IMR-90 (cell line): ENCODE measurements around the gene ZAP70. TPM values are rescaled to one million over a fixed set of nuclear protein-coding genes. Genes with fewer than 3 reads are reported as not detected.

ENCODE experiments used
- ATAC-seq: fragments of 200-7000 bp; cut with Tn5 transposase; 2 replicates; pipeline ENCODE4 v1.9.1; 2020; ENCODE audit warnings: low read depth, mild to moderate bottlenecking, moderate library complexity
- BruUV-seq: library from RNA; stranded (reverse); fragments of 400-500 nt; replicated peaks from 2 replicates; lab custom pipeline; 2021; lab: Mats Ljungman, UMichigan
- CTCF ChIA-PET: fragments of 300-600 bp; formaldehyde crosslinking; extraction: SDS; loops from one replicate; lab custom pipeline; 2021; ENCODE audit warnings: antibody characterized with exemption; lab: Yijun Ruan, JAX
- POLR2A ChIA-PET: fragments of 300-600 bp; sonication (Branson Sonifier 250); formaldehyde crosslinking; loops from one replicate; lab custom pipeline; 2022; ENCODE audit warnings: antibody characterized with exemption; ENCODE audit not compliant: unreplicated experiment; lab: Charles Lee
- DNase-seq: peaks from one replicate; pipeline ENCODE4 v3.0.0; 2013
- H2AFZ ChIP-seq: replicated peaks from 2 replicates; pipeline ENCODE3; 2013; ENCODE audit warnings: low read length, mild to moderate bottlenecking; ENCODE audit not compliant: poor library complexity
- H2AK5ac ChIP-seq: 2 replicates; pipeline ENCODE4 v1.6.1; 2013; ENCODE audit warnings: low read depth, low read length, inconsistent platforms
- H2AK9ac ChIP-seq: replicated peaks from 2 replicates; pipeline ENCODE3; 2013; ENCODE audit warnings: mild to moderate bottlenecking, low read depth, low read length, moderate library complexity; ENCODE audit not compliant: poor library complexity
- H2BK120ac ChIP-seq: 2 replicates; pipeline ENCODE4 v1.6.1; 2013; ENCODE audit warnings: low read depth, low read length, inconsistent platforms
- H2BK15ac ChIP-seq: 3 replicates; pipeline ENCODE4 v1.6.1; 2013; ENCODE audit warnings: low read depth, low read length, inconsistent platforms
- H2BK20ac ChIP-seq: 2 replicates; pipeline ENCODE4 v1.6.1; 2013; ENCODE audit warnings: low read depth, mild to moderate bottlenecking, inconsistent platforms, low read length, moderate library complexity
- H2BK5ac ChIP-seq: 2 replicates; pipeline ENCODE4 v1.6.1; 2013; ENCODE audit warnings: mild to moderate bottlenecking, low read depth, low read length, inconsistent platforms; ENCODE audit not compliant: poor library complexity, severe bottlenecking
- H3K14ac ChIP-seq: replicated peaks from 2 replicates; pipeline ENCODE4 v1.6.1; 2013; ENCODE audit warnings: low read depth, low read length, inconsistent platforms
- H3K18ac ChIP-seq: 2 replicates; pipeline ENCODE4 v1.6.1; 2013; ENCODE audit warnings: low read depth, low read length, control low read depth
- H3K23ac ChIP-seq: 2 replicates; pipeline ENCODE4 v1.6.1; 2013; ENCODE audit warnings: low read depth, low read length, inconsistent platforms
- H3K27ac ChIP-seq: 2 replicates; pipeline ENCODE4 v1.5.1; 2013; ENCODE audit warnings: mild to moderate bottlenecking, control low read depth, low read length; ENCODE audit not compliant: insufficient read depth
- H3K27me3 ChIP-seq: 2 replicates; pipeline ENCODE4 v1.6.1; 2013; ENCODE audit warnings: low read length; ENCODE audit not compliant: control insufficient read depth, insufficient read depth
- H3K36me3 ChIP-seq: 2 replicates; pipeline ENCODE4 v1.6.1; 2013; ENCODE audit warnings: low read length, mixed read lengths; ENCODE audit not compliant: control insufficient read depth, insufficient read depth
- H3K4ac ChIP-seq: 2 replicates; pipeline ENCODE4 v1.6.1; 2013; ENCODE audit warnings: low read depth, low read length, inconsistent platforms
- H3K4me1 ChIP-seq: 2 replicates; pipeline ENCODE4 v1.6.1; 2013; ENCODE audit warnings: low read length, mixed read lengths; ENCODE audit not compliant: control insufficient read depth, insufficient read depth
- H3K4me2 ChIP-seq: 2 replicates; pipeline ENCODE4 v1.6.1; 2013; ENCODE audit warnings: low read depth, mild to moderate bottlenecking, control low read depth, low read length, moderate library complexity
- H3K4me3 ChIP-seq: 2 replicates; pipeline ENCODE4 v1.5.1; 2013; ENCODE audit warnings: low read depth, mild to moderate bottlenecking, control low read depth, low read length, moderate library complexity; ENCODE audit not compliant: insufficient read depth
- H3K56ac ChIP-seq: 2 replicates; pipeline ENCODE4 v1.6.1; 2013; ENCODE audit warnings: low read length, inconsistent platforms; ENCODE audit not compliant: insufficient read depth; ENCODE audit errors: extremely low read depth
- H3K79me1 ChIP-seq, 2 experiments: 2 replicates each; pipeline ENCODE4 v1.6.1; 2013; ENCODE audit warnings: low read length in 2 of 2, inconsistent platforms in 1 of 2, low read depth in 1 of 2
- H3K9ac ChIP-seq: 2 replicates; pipeline ENCODE4 v1.6.1; 2013; ENCODE audit warnings: low read depth, low read length, control low read depth
- H3K9me1 ChIP-seq: 2 replicates; pipeline ENCODE4 v1.6.1; 2013; ENCODE audit warnings: low read length, inconsistent platforms; ENCODE audit not compliant: insufficient read depth
- H3K9me3 ChIP-seq: 2 replicates; pipeline ENCODE4 v1.6.1; 2013; ENCODE audit warnings: low read length; ENCODE audit not compliant: control insufficient read depth, insufficient read depth
- H4K20me1 ChIP-seq: 2 replicates; pipeline ENCODE4 v1.6.1; 2013; ENCODE audit warnings: low read length, inconsistent platforms; ENCODE audit not compliant: insufficient read depth
- H4K5ac ChIP-seq: 2 replicates; pipeline ENCODE4 v1.6.1; 2013; ENCODE audit warnings: mild to moderate bottlenecking, low read depth, low read length, control low read depth
- H4K8ac ChIP-seq, 2 experiments: 2 replicates each; pipeline ENCODE4 v1.6.1; 2013; ENCODE audit warnings: low read depth in 2 of 2, low read length in 2 of 2, control low read depth in 1 of 2, inconsistent platforms in 1 of 2
- H4K91ac ChIP-seq: 2 replicates; pipeline ENCODE4 v1.6.1; 2013; ENCODE audit warnings: low read depth, low read length, inconsistent platforms; ENCODE audit not compliant: insufficient read depth
- BHLHE40 ChIP-seq: fragments of 150-350 bp; IDR thresholded peaks from 2 replicates; pipeline ENCODE4 v1.6.1; 2016; ENCODE audit warnings: mild to moderate bottlenecking, low read depth, low read length
- CHD1 ChIP-seq: IDR thresholded peaks from 2 replicates; pipeline ENCODE4 v1.6.1; 2012; ENCODE audit warnings: low read depth, low read length, improper control_type of control experiment
- ELK1 ChIP-seq: fragments of 150-350 bp; IDR thresholded peaks from 2 replicates; pipeline ENCODE4 v1.6.1; 2016; ENCODE audit warnings: low read depth, mild to moderate bottlenecking, low read length, moderate library complexity, borderline replicate concordance
- FOS ChIP-seq: fragments of 150-350 bp; IDR thresholded peaks from 2 replicates; pipeline ENCODE4 v1.6.1; 2016; ENCODE audit warnings: low read depth, low read length
- MAFK ChIP-seq: IDR thresholded peaks from 2 replicates; pipeline ENCODE4 v1.6.1; 2012; ENCODE audit warnings: low read depth, low read length, improper control_type of control experiment
- MAZ ChIP-seq: IDR thresholded peaks from 2 replicates; pipeline ENCODE4 v1.6.1; 2012; ENCODE audit warnings: low read depth, mild to moderate bottlenecking, low read length, improper control_type of control experiment, moderate library complexity, borderline replicate concordance
- MXI1 ChIP-seq: IDR thresholded peaks from 2 replicates; pipeline ENCODE4 v1.6.1; 2012; ENCODE audit warnings: low read depth, mild to moderate bottlenecking, low read length, moderate library complexity, borderline replicate concordance
- NFE2L2 ChIP-seq: fragments of 150-350 bp; IDR thresholded peaks from 2 replicates; pipeline ENCODE4 v1.6.1; 2016; ENCODE audit warnings: low read depth, mild to moderate bottlenecking, low read length
- POLR2A ChIP-seq: IDR thresholded peaks from 2 replicates; pipeline ENCODE4 v1.6.1; 2012; ENCODE audit warnings: mild to moderate bottlenecking, low read depth, low read length
- RAD21 ChIP-seq: IDR thresholded peaks from 2 replicates; pipeline ENCODE4 v1.6.1; 2012; ENCODE audit warnings: low read length, improper control_type of control experiment
- RCOR1 ChIP-seq: IDR thresholded peaks from 2 replicates; pipeline ENCODE4 v1.6.1; 2012; ENCODE audit warnings: mild to moderate bottlenecking, low read length, improper control_type of control experiment; ENCODE audit not compliant: insufficient replicate concordance
- RFX5 ChIP-seq: IDR thresholded peaks from 2 replicates; pipeline ENCODE4 v1.8.0; 2012; ENCODE audit warnings: low read depth, mild to moderate bottlenecking, low read length, moderate library complexity
- SMC3 ChIP-seq: fragments of 150-350 bp; IDR thresholded peaks from 2 replicates; pipeline ENCODE4 v1.6.1; 2016; ENCODE audit warnings: low read depth, mild to moderate bottlenecking, antibody characterized with exemption, low read length, moderate library complexity
- WGBS, 2 experiments: methylation state at CpG; one replicate each; pipeline versions ENCODE4 v1.1.5 to v1.1.7; 2013; ENCODE audit warnings: missing lambda C conversion rate in 2 of 2; ENCODE audit not compliant: insufficient read length in 1 of 2; ENCODE audit errors: extremely low coverage in 2 of 2; 5-methylcytosine and 5-hydroxymethylcytosine counted together
- dilution Hi-C: fragments of 300-500 bp; cut with HindIII; formaldehyde crosslinking; loops from one replicate; pipeline ENCODE4 v1.14.3; 2018; ENCODE audit warnings: low sequenced_read_pairs; ENCODE audit not compliant: unreplicated experiment
- in situ Hi-C: fragments of 300-500 bp; cut with MboI; formaldehyde crosslinking; loops from 3 replicates; pipeline ENCODE4 v1.14.3; 2019; ENCODE audit warnings: low sequenced_read_pairs, inconsistent platforms, mixed read lengths
- intact Hi-C: fragments of 100-400 bp; cut with micrococcal nuclease; formaldehyde crosslinking; loops from 2 replicates; pipeline ENCODE4 v1.10.0; 2022
- polyA plus RNA-seq, 3 experiments: library from polyadenylated mRNA; depleted of rRNA; stranded (reverse); fragments of >200 nt; gene quantifications; 2 replicates each; pipeline ENCODE4 v1.2.3, GENCODE V29; 2012; ENCODE audit warnings: low replicate concordance in 1 of 3
- total RNA-seq: library from RNA; depleted of rRNA; stranded (reverse); fragments of >200 nt; gene quantifications from 2 replicates; pipeline ENCODE4 v1.2.3, GENCODE V29; 2012
- TF ChIP-seq, protein P1 (sequence below): conservative IDR thresholded peaks from 2 replicates; pipeline ENCODE4 v1.5.1; 2012; ENCODE audit warnings: mild to moderate bottlenecking, low read depth, low read length, improper control_type of control experiment
- TF ChIP-seq, protein P2 (sequence below): fragments of 150-350 bp; IDR thresholded peaks from 2 replicates; pipeline ENCODE4 v1.6.1; 2017; ENCODE audit warnings: mild to moderate bottlenecking, antibody characterized with exemption, low read length, low read depth

ZAP70 gene
- total and polyA plus RNA-seq, 2 of the 4 experiments (the other 2 are of a cell fraction): under 0.01 to 0.09 TPM

DNA sequence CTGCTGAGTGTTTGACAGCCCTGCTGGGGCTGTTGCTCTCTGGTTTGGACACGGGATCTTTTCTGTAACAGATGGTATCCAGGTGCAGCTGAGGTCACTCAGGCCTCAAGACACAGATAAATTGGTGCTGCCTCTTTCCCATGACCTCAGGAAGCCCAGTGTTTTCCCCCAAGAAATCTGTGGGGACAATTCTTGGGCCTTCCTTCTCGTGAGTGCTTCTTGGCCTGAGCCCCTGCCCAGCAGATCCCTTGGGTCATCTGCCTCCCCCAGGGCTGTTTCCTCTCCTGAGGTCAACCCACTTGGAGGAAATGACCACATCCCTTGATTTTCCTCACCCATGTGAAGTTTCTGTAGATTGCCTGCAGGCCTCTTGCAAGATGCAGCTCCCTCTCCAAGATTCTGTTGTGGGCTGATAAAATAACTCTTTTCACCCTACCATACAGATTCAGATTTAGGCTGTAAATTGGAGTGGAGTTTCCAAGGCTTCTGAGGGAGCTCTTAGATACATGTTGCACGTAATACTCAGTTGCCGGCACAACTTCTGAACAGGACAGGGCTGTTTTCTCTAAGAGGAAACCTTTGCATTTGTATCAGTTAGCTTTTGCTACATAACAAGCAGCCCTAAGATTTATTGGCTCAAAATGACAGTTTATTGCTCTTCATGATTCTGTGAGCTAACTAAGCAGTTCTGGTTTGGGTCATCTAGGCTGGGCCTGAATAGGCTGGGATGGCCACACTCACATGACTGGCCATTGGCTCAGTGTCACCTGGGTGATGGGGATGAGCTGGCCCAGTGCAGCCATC lies 13.1 kb downstream of the ZAP70 start:
- ATAC-seq (no peak), DNase-seq (peak; percentile 30)
- intact Hi-C loops (no loop called here), in situ Hi-C loops (no loop called here), dilution Hi-C loops (no loop called here)
- H2BK20ac ChIP-seq: no peak overlapping the region
- no peak overlapping the region for H3K4ac ChIP-seq
- H3K9me1 ChIP-seq: no peaks in the 10 kb centered on the region
- H4K20me1 ChIP-seq: no peaks in the 10 kb centered on the region
- no peak overlapping the region for H4K91ac ChIP-seq
- H3K9me3 ChIP-seq: peaks cover 6% of the 10 kb centered on the region; the same call in 1 of the 2 replicates
- H3K4me1 ChIP-seq: no peaks in the 10 kb centered on the region
- no peak overlapping the region for H4K5ac ChIP-seq
- WGBS, 2 experiments: 29% methylated on average over 1 of the region's 4 CpGs; no CpG with 5 or more reads in 1 of the 2 experiments
- no peak overlapping the region for H3K56ac ChIP-seq
- no peak overlapping the region for H3K14ac ChIP-seq
- no peak overlapping the region for H2BK120ac ChIP-seq
- H3K9ac ChIP-seq: no peak overlapping the region
- no peak overlapping the region for H2AK5ac ChIP-seq
- no peak overlapping the region for H3K23ac ChIP-seq
- ChIA-PET CTCF (interaction anchor here (0.6 to 1.2 kb wide), 2 partner anchors 62 to 92 kb away, joined by 3 to 5 read pairs; partner anchors contain the start of gene ACTR1B), POLR2A (no interaction called here)
- no TSS peak for BruUV-seq
- TF ChIP-seq POLR2A: no peak
- no peak for TF ChIP-seq CHD1
- no peak for TF ChIP-seq FOS
- TF ChIP-seq RCOR1: no peak
- no peak for TF ChIP-seq ELK1
- TF ChIP-seq BHLHE40: no peak
- TF ChIP-seq RAD21: no peak
- TF ChIP-seq, protein P1, sequence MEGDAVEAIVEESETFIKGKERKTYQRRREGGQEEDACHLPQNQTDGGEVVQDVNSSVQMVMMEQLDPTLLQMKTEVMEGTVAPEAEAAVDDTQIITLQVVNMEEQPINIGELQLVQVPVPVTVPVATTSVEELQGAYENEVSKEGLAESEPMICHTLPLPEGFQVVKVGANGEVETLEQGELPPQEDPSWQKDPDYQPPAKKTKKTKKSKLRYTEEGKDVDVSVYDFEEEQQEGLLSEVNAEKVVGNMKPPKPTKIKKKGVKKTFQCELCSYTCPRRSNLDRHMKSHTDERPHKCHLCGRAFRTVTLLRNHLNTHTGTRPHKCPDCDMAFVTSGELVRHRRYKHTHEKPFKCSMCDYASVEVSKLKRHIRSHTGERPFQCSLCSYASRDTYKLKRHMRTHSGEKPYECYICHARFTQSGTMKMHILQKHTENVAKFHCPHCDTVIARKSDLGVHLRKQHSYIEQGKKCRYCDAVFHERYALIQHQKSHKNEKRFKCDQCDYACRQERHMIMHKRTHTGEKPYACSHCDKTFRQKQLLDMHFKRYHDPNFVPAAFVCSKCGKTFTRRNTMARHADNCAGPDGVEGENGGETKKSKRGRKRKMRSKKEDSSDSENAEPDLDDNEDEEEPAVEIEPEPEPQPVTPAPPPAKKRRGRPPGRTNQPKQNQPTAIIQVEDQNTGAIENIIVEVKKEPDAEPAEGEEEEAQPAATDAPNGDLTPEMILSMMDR: no peak
- no peak for TF ChIP-seq SMC3
- no peak for TF ChIP-seq RFX5
- TF ChIP-seq NFE2L2: no peak
- TF ChIP-seq, protein P2, sequence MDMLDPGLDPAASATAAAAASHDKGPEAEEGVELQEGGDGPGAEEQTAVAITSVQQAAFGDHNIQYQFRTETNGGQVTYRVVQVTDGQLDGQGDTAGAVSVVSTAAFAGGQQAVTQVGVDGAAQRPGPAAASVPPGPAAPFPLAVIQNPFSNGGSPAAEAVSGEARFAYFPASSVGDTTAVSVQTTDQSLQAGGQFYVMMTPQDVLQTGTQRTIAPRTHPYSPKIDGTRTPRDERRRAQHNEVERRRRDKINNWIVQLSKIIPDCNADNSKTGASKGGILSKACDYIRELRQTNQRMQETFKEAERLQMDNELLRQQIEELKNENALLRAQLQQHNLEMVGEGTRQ: no peak
- no peak for TF ChIP-seq MXI1
- TF ChIP-seq MAZ: no peak
- no peak for TF ChIP-seq MAFK
- no peaks in the 10 kb centered on the region for H3K36me3 ChIP-seq
- H2BK15ac ChIP-seq: no peak overlapping the region
- no peak overlapping the region for H2AFZ ChIP-seq
- H3K4me3 ChIP-seq: no peak overlapping the region
- no peak overlapping the region for H3K4me2 ChIP-seq
- no peaks in the 10 kb centered on the region for H3K79me1 ChIP-seq
- H3K18ac ChIP-seq: no peak overlapping the region
- no peak overlapping the region for H3K27ac ChIP-seq
- H3K27me3 ChIP-seq: peaks cover 11% of the 10 kb centered on the region; the same call in 1 of the 2 replicates
- H4K8ac ChIP-seq: no peak overlapping the region
- H2AK9ac ChIP-seq: no peak overlapping the region
- no peak overlapping the region for H2BK5ac ChIP-seq
